ENCODE measurements around the gene TYW1.
"Not testable (repeated sequence)": the region's sequence is repeated elsewhere in the genome, so short reads cannot be mapped to it uniquely, and the experiment has no call there.

Gene TYW1

GRCh38 chr7:67100956-67101361 lies 104.3 kb downstream of the TYW1 start:
- no peak overlapping the region for H3K27ac ChIP-seq (ENCODE audit: low read depth, low read length)
- H3K9ac ChIP-seq (ENCODE audit: low read length), result no peak overlapping the region
- TF ChIP-seq, protein P1, sequence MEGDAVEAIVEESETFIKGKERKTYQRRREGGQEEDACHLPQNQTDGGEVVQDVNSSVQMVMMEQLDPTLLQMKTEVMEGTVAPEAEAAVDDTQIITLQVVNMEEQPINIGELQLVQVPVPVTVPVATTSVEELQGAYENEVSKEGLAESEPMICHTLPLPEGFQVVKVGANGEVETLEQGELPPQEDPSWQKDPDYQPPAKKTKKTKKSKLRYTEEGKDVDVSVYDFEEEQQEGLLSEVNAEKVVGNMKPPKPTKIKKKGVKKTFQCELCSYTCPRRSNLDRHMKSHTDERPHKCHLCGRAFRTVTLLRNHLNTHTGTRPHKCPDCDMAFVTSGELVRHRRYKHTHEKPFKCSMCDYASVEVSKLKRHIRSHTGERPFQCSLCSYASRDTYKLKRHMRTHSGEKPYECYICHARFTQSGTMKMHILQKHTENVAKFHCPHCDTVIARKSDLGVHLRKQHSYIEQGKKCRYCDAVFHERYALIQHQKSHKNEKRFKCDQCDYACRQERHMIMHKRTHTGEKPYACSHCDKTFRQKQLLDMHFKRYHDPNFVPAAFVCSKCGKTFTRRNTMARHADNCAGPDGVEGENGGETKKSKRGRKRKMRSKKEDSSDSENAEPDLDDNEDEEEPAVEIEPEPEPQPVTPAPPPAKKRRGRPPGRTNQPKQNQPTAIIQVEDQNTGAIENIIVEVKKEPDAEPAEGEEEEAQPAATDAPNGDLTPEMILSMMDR (IDR thresholded peaks at IDR 0.05; ENCODE audit: insufficient read depth, low read length, poor library complexity, severe bottlenecking), result no peak
- TF ChIP-seq EZH2phosphoT487 (conservative IDR thresholded peaks at IDR 0.05; ENCODE audit: low read length), result no peak
- H3K9me3 ChIP-seq (ENCODE audit: insufficient read depth, low read length), result no peaks in the 10 kb centered on the region
- H3K27me3 ChIP-seq (ENCODE audit: low read length), result no peaks in the 10 kb centered on the region
- H3K9me2 ChIP-seq (replicated peaks; ENCODE audit: insufficient read depth, low read length), result no peaks in the 10 kb centered on the region
- no peaks in the 10 kb centered on the region for H3F3A ChIP-seq (ENCODE audit: insufficient read depth)
- H4K20me1 ChIP-seq (ENCODE audit: low read depth, low read length), result no peaks in the 10 kb centered on the region
- H3K4me3 ChIP-seq (ENCODE audit: insufficient read depth, low read length, poor library complexity, severe bottlenecking), result no peak overlapping the region
- H3K36me3 ChIP-seq (ENCODE audit: low read length), result no peaks in the 10 kb centered on the region
- no peak overlapping the region for H3K4me2 ChIP-seq (ENCODE audit: low read depth, low read length, poor library complexity, severe bottlenecking)
- no peak overlapping the region for H2AFZ ChIP-seq (ENCODE audit: low read depth, low read length, severe bottlenecking)
- H3K79me2 ChIP-seq (ENCODE audit: insufficient read depth, low read length), result no peaks in the 10 kb centered on the region

GRCh38 chr7:67104937-67105336 lies 108.3 kb downstream of the TYW1 start:
- not testable (repeated sequence) for H3K36me3 ChIP-seq (ENCODE audit: low read length); H3K9me2 ChIP-seq (replicated peaks; ENCODE audit: insufficient read depth, low read length); H2AFZ ChIP-seq (ENCODE audit: low read depth, low read length, severe bottlenecking); H4K20me1 ChIP-seq (ENCODE audit: low read depth, low read length); H3F3A ChIP-seq (ENCODE audit: insufficient read depth); H3K4me2 ChIP-seq (ENCODE audit: low read depth, low read length, poor library complexity, severe bottlenecking); H3K79me2 ChIP-seq (ENCODE audit: insufficient read depth, low read length); H3K27ac ChIP-seq (ENCODE audit: low read depth, low read length); H3K9me3 ChIP-seq (ENCODE audit: insufficient read depth, low read length); H3K4me3 ChIP-seq (ENCODE audit: insufficient read depth, low read length, poor library complexity, severe bottlenecking); H3K9ac ChIP-seq (ENCODE audit: low read length); H3K27me3 ChIP-seq (ENCODE audit: low read length)

- no peak overlapping the region for H3K9ac ChIP-seq (ENCODE audit: low read length)
Measured at GRCh38 chr7:67105377-67105776, 108.7 kb downstream of the TYW1 start.

GRCh38 chr7:67106255-67106654 lies 109.6 kb downstream of the TYW1 start:
- H3K4me2 ChIP-seq (ENCODE audit: low read depth, low read length, poor library complexity, severe bottlenecking); H3K79me2 ChIP-seq (ENCODE audit: insufficient read depth, low read length); H4K20me1 ChIP-seq (ENCODE audit: low read depth, low read length); H3K9me3 ChIP-seq (ENCODE audit: insufficient read depth, low read length); H3F3A ChIP-seq (ENCODE audit: insufficient read depth); H2AFZ ChIP-seq (ENCODE audit: low read depth, low read length, severe bottlenecking); H3K9ac ChIP-seq (ENCODE audit: low read length); H3K27ac ChIP-seq (ENCODE audit: low read depth, low read length); H3K4me3 ChIP-seq (ENCODE audit: insufficient read depth, low read length, poor library complexity, severe bottlenecking); H3K9me2 ChIP-seq (replicated peaks; ENCODE audit: insufficient read depth, low read length); H3K27me3 ChIP-seq (ENCODE audit: low read length); H3K36me3 ChIP-seq (ENCODE audit: low read length): not testable (repeated sequence)

More at GRCh38 chr7:67105377-67105776, 108.7 kb downstream of the TYW1 start:
- Histone ChIP-seq H3K36me3 (ENCODE audit: low read length) (no peaks in the 10 kb centered on the region), H4K20me1 (ENCODE audit: low read depth, low read length) (no peaks in the 10 kb centered on the region), H3F3A (ENCODE audit: insufficient read depth) (no peaks in the 10 kb centered on the region), H3K27me3 (ENCODE audit: low read length) (no peaks in the 10 kb centered on the region), H3K4me3 (ENCODE audit: insufficient read depth, low read length, poor library complexity, severe bottlenecking) (no peak overlapping the region), H3K4me2 (ENCODE audit: low read depth, low read length, poor library complexity, severe bottlenecking) (no peak overlapping the region), H2AFZ (ENCODE audit: low read depth, low read length, severe bottlenecking) (no peak overlapping the region), H3K9me2 (replicated peaks; ENCODE audit: insufficient read depth, low read length) (no peaks in the 10 kb centered on the region), H3K27ac (ENCODE audit: low read depth, low read length) (no peak overlapping the region), H3K9me3 (ENCODE audit: insufficient read depth, low read length) (no peaks in the 10 kb centered on the region), H3K79me2 (ENCODE audit: insufficient read depth, low read length) (no peaks in the 10 kb centered on the region)
- TF ChIP-seq, protein P1 (IDR thresholded peaks at IDR 0.05; ENCODE audit: insufficient read depth, low read length, poor library complexity, severe bottlenecking), result no peak
- no peak for TF ChIP-seq EZH2phosphoT487 (conservative IDR thresholded peaks at IDR 0.05; ENCODE audit: low read length)

DNA sequence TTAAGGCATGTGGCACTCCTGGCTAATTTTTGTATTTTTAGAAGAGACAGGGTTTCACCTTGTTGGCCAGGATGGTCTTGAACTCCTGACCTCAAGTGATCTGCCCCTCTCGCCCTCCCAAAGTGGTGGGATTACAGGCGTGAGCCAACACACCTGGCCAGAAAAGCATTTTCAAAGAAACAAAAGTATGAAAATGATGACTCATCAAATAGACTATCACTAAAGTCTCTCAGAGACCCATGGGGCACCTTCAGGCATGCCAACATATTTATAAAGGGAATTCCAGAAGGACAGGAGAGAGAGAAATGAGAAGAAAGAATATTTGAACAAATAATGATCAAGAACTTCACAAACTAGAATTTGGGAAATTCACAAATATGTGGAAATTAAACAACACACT lies 114.7 kb downstream of the TYW1 start:
- H3K9me3 ChIP-seq (ENCODE audit: insufficient read depth, low read length); H3K4me2 ChIP-seq (ENCODE audit: low read depth, low read length, poor library complexity, severe bottlenecking); H3K27ac ChIP-seq (ENCODE audit: low read depth, low read length); H2AFZ ChIP-seq (ENCODE audit: low read depth, low read length, severe bottlenecking); H4K20me1 ChIP-seq (ENCODE audit: low read depth, low read length); H3F3A ChIP-seq (ENCODE audit: insufficient read depth); H3K9ac ChIP-seq (ENCODE audit: low read length); H3K27me3 ChIP-seq (ENCODE audit: low read length); H3K9me2 ChIP-seq (replicated peaks; ENCODE audit: insufficient read depth, low read length); H3K36me3 ChIP-seq (ENCODE audit: low read length); H3K4me3 ChIP-seq (ENCODE audit: insufficient read depth, low read length, poor library complexity, severe bottlenecking); H3K79me2 ChIP-seq (ENCODE audit: insufficient read depth, low read length): not testable (repeated sequence)

- not testable (repeated sequence) for H4K20me1 ChIP-seq (ENCODE audit: low read depth, low read length); H3K27me3 ChIP-seq (ENCODE audit: low read length); H3K79me2 ChIP-seq (ENCODE audit: insufficient read depth, low read length); H3F3A ChIP-seq (ENCODE audit: insufficient read depth); H3K36me3 ChIP-seq (ENCODE audit: low read length); H3K4me2 ChIP-seq (ENCODE audit: low read depth, low read length, poor library complexity, severe bottlenecking); H3K4me3 ChIP-seq (ENCODE audit: insufficient read depth, low read length, poor library complexity, severe bottlenecking); H3K9me2 ChIP-seq (replicated peaks; ENCODE audit: insufficient read depth, low read length); H3K9me3 ChIP-seq (ENCODE audit: insufficient read depth, low read length); H3K27ac ChIP-seq (ENCODE audit: low read depth, low read length); H2AFZ ChIP-seq (ENCODE audit: low read depth, low read length, severe bottlenecking); H3K9ac ChIP-seq (ENCODE audit: low read length)
Measured at GRCh38 chr7:67114483-67115246, 118.0 kb downstream of the TYW1 start.
